ENCODE data around the gene ARID1A.
"Not testable (repeated sequence)": the region's sequence is repeated elsewhere in the genome, so short reads cannot be mapped to it uniquely, and the experiment has no call there.

The ARID1A gene

GRCh38 chr1:26697978-26698849 is 2.4 kb downstream of the ARID1A start:
- DNase-seq (ENCODE audit: low spot score): peak; percentile 96

GRCh38 chr1:26700711-26701110 is 4.9 kb downstream of the ARID1A start:
- DNase-seq (ENCODE audit: low spot score): no peak

GRCh38 chr1:26701266-26701994 is 5.6 kb downstream of the ARID1A start:
- DNase-seq (ENCODE audit: low spot score): no peak

DNA sequence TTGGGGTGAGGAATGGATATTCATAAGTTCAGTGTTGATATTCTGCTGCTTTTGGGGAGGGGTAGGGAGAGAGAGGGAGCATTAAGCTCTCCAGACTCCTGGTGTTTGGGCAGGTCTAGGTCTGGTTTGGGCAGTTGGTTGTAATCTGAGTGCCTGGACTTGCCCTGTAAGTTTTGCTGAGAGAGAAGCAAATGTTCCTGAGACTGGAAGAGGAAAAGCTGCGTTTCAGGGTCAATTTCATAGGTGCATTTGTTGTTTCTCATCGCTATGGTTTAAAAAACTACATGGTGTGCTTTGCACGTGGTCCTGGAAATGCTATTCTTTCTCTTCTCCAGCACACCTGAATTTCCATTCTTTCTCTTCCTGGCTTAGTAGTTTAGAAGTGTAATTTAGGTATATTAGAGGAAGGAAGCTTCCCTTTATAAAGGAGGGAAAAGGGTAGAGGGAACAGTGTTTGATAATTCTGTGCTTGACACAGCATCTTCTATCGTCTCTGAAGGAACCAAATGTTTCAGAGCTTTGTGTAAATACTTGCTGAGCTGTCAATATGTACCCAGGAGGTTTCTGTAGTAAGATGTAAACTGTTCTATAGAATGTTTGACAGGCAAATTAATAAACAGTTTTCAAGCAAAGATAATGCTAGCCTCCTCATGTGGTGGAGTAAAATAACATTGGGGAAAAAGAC is 6.3 kb downstream of the ARID1A start:
- no peak for DNase-seq (ENCODE audit: low spot score)

DNA sequence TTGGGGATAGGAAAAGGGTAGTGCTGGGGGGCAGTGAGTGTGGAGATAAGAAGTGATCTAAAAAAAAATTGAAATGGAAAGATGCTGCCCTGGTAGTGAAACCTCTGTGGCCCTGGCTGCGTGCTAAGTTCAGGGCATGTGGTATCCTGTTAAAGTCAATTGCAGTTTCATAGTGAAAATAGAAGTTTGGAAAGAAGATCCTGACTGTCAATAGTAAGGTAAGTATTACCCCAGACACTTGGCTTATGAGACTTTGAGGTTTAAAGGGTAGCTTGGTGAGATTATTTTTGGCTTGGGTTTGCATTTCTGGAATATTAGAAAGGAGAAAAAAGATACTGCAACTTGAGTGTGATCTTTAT is 6.8 kb downstream of the ARID1A start:
- no peak for DNase-seq (ENCODE audit: low spot score)

DNA sequence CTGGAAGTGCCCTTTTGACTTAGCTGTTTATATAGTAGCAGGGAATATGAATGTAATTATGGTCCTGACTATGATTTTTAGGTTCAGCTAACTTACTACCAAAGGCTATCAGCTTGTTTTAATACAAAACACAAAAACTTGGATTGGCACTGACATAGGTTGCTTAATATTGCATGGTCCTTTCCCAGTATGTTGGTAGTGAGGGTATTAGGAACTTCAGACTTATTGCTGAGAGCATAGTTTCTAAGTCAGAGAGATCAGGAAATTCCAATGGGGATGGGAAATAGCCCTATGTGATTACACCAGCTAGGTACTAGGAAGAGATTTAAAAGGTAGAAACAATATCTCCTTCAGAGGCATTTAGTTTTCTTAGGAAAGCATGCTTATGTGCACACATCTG is 7.7 kb downstream of the ARID1A start:
- DNase-seq (ENCODE audit: low spot score): no peak

GRCh38 chr1:26704629-26705028 is 8.8 kb downstream of the ARID1A start:
- DNase-seq (ENCODE audit: low spot score): no peak

GRCh38 chr1:26705227-26705626 is 9.4 kb downstream of the ARID1A start:
- DNase-seq (ENCODE audit: low spot score): not testable (repeated sequence)

- no peak for DNase-seq (ENCODE audit: low spot score)
Observed at GRCh38 chr1:26705788-26706311, 10.0 kb downstream of the ARID1A start.

GRCh38 chr1:26706315-26706714 is 10.5 kb downstream of the ARID1A start:
- no peak for DNase-seq (ENCODE audit: low spot score)

DNA sequence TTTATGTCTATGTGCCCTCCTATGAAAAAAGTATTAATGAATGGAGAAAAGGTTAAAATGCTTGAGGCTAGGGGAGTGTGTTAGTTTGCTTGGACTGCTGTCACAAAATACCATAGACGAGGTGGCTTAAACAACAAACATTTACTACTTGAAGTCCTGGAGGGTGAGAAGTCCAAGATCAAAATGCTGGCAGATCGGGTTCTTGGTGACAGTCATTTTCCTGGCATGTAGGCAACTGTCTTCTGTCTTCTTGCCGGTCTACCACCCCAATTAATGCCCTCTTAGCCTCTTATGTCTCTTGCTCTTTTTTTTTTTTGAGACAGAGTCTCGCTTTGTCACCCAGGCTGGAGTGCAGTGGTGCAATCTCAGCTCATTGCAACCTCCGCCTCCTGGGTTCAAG is 15.0 kb downstream of the ARID1A start:
- no peak for DNase-seq (ENCODE audit: low spot score)

- no peak for DNase-seq (ENCODE audit: low spot score)
Observed at GRCh38 chr1:26711777-26712176, 16.0 kb downstream of the ARID1A start.

DNA sequence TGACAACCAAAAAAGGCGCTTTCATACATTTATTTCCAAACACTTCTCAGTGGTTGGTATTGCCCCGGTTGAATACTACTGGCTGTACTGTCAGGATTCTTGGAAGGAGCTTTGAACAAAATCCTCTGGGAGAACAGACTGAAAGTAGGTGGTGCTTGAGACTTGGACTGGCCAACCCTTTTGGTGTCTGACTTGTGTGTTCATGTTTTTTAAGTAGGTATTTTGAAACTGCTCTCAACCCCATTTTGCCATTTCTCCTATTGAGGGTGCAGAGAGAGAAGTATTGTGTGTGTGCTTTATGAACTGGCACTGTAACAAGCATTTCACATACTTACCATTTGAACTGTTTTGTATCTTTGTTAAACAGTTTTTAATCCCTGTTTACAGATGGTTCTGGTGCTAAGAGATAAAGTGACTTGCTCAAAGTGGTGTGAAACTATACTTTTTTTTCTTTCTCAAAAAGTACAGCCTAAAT is 21.2 kb downstream of the ARID1A start:
- DNase-seq (ENCODE audit: low spot score): no peak

GRCh38 chr1:26719205-26719604 is 23.4 kb downstream of the ARID1A start:
- no peak for DNase-seq (ENCODE audit: low spot score)

DNA sequence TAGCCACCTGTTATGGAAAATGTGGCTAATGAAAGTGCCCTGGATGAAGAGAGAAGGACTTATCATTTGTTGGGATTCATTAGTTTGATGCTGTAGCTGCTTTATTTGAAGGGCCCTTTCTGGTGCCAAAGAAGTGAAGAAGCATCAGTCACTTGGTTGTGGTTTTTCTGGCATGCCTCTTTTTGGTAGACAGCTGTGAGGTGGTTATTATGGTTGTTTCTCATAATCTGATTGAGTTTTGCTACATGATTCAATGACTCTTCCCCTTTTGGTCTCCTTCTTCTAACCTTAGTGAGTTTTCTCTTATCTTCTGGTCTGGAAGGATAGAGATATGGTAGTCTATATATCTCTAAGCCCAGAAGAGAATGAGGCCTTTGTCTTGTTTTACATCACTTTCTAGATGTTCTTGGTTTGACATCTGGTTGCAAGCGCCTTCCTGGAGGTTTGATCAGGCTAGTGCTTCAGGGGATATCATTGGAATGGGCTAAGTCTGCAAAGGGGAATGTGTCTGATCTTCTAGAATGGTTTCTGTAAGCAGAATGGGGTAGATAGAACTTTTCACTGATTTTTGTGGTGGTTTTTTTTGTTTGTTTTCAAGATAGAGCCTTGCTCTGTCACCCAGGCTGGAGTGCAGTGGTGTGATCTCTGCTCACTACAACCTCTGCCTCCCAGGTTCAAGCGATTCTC is 26.0 kb downstream of the ARID1A start:
- DNase-seq (ENCODE audit: low spot score): no peak

- DNase-seq (ENCODE audit: low spot score): peak; percentile 78
Observed at GRCh38 chr1:26723013-26723991, 27.5 kb downstream of the ARID1A start.

DNA sequence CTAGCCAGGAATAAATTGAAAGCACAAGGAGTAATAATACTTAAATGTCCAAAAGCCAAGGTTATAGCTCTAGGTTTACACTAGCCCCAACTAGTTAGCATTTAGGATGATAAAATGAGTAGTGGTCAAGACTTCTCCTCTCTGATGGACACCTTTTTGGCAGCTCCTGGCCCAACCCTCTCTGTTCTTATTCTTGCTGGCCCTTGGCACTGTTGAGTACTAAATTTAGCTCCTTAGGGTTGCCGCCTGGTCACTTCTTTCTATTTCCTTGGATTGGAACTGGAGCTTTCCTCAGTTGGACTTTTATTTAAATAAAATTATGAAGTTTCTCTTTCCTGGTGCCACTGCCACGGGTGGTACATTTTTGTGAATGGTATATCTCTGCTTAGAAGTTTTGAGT is 28.3 kb downstream of the ARID1A start:
- no peak for DNase-seq (ENCODE audit: low spot score)

DNA sequence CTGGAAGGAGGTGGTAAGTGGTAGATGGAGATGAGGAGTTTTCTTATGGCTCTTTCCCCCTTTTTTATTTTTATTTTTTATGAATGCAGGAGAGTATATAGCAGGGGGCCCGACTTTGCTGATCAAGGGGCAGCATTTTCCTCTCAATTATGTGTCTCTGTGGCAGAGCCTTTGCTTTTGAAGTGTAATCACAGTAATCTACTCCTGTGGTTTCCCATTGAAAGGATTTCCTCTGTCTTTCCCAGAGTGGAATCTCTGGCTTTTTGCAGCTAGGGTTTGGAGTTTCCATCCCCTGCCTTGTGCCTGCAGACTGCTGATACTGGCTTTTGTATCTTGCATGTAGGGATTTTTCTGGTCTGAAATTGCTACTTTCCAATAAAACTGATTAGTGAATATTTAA is 29.1 kb downstream of the ARID1A start:
- no peak for DNase-seq (ENCODE audit: low spot score)

GRCh38 chr1:26725904-26726303 is 30.1 kb downstream of the ARID1A start:
- not testable (repeated sequence) for DNase-seq (ENCODE audit: low spot score)

DNA sequence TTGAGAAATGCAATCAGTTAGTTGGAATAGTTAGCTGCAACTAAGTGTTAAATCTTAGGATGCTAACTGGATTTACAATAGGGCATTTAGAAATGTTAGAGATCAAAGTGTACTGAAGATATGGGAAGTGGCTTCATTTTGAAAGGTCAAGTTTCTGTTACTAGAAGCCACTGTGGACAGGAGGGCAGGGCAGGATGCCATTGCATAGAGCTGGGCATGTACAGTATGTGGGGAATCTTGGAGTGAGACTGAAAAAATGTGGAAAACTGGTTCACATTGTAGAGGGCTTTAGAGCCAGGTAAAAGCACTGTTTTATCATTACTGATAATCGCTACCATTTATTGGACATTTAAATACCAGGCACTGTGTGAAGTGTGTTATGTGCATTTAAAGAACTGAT is 31.0 kb downstream of the ARID1A start:
- DNase-seq (ENCODE audit: low spot score): no peak

DNA sequence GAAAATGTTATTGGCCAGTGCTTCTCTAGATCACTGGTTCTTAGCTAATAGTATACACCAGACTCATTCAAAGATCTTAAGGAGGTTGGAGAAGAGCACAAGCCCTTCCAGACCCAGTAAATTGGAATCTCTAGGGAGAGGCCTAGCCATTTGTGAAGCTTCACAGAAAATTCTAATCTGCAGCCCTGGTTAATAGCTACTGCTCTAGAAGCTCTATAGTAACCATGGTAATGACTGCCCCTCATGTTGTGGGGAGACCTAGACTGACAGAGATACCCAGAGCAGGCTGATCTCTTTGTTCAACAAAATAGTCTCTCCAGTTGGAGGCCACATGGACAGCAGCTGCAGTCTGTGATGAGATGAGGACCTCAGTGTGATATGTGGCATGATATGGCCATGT is 31.7 kb downstream of the ARID1A start:
- no peak for DNase-seq (ENCODE audit: low spot score)

Measured in SW480 (cell line).